Erythroblast (primary cell): Measurements from ENCODE around the gene CNGA3.

ENCODE experiments used
- GATA1 ChIP-seq: IDR thresholded peaks from 2 replicates; pipeline ENCODE4 v1.6.1; 2011; ENCODE audit warnings: low read depth, mild to moderate bottlenecking, control low read depth, low read length, moderate library complexity
- POLR2A ChIP-seq: IDR thresholded peaks from 2 replicates; pipeline ENCODE4 v1.6.1; 2011; ENCODE audit warnings: mild to moderate bottlenecking, low read length

- no peak for TF ChIP-seq POLR2A
- no peak for TF ChIP-seq GATA1
These were observed 34.3 kb upstream of the CNGA3 start for GRCh38 chr2:98311771-98312545.
